ENCODE results near the gene PLOD3.

The PLOD3 gene

GRCh38 chr7:101179117-101179516 is 38.3 kb downstream of the PLOD3 start:
- no peak for DNase-seq (ENCODE audit: low spot score)

GRCh38 chr7:101177644-101178043 is 39.7 kb downstream of the PLOD3 start:
- no peak for DNase-seq (ENCODE audit: low spot score)

- no peak for DNase-seq (ENCODE audit: low spot score)
Measured at GRCh38 chr7:101175664-101176063, 41.7 kb downstream of the PLOD3 start.

GRCh38 chr7:101174322-101174854 is 43.0 kb downstream of the PLOD3 start:
- DNase-seq (ENCODE audit: low spot score), result no peak

DNA sequence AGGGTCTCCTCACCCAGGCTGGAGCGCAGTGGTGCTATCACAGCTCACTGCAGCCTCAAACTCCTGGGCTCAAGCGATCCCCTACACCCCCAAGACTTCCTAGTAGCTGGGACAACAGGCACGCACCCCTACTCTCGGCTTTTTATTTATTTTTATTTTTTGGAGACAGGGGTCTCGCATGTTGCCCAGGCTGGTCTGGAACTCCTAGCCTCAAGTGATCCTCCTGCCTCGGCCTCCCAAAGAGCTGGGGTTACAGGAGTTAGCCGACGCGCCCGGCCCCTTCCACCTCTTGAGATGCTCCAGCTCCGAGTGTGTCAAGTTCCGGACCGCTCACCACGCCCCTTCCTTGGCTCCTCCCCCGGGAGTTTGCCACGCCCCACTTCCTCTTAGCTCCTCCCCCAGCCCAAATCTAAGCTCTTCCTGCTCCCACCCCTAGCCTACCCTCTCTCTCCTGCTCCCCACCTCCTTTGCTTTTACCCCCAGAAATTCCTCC is 43.6 kb downstream of the PLOD3 start:
- DNase-seq (ENCODE audit: low spot score), result peak; percentile 82

GRCh38 chr7:101172854-101173751 is 44.3 kb downstream of the PLOD3 start:
- no peak for DNase-seq (ENCODE audit: low spot score)

DNA sequence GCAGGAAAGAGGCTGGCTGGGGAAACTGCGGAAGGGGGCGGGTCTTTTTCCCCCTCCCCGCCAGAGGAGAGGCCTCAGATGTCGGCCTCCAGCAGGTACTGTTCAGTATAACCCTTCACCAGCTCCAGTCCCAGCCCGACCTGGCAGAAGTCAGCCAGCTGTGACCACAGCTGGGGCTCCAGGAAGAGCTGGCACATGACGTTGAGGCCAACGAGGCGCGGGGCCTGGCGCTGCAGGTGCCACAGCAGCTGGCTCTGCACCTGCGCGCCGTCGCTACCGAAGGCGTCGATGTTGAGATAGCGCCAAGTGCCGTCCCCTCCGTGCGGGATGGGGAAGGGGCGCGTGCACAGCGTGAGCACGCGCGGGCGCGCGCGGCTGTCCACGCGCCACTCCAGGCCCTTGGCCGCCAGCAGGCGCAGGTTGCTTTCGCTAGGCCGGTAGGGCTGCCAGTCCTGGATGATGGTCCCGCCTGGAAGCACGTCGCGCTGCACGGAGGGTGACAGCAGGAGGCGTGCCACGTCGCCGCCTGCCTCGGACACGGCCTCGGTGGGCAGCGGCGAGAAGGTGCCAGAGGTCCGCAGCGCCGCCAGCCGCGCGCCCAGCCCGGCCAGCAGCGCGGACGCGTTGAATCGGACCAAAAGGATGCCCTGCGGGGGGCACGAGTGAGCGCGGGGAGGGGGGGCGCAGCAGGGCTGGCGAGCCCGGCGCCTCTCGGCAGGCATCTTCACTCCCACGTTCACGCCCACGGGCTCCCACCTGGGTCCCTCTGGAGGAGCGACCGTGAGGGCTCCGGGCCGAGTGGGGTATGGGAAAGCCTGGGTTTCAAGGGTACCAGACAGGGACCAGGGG is 45.2 kb downstream of the PLOD3 start:
- peak; percentile 85 for DNase-seq (ENCODE audit: low spot score)

DNA sequence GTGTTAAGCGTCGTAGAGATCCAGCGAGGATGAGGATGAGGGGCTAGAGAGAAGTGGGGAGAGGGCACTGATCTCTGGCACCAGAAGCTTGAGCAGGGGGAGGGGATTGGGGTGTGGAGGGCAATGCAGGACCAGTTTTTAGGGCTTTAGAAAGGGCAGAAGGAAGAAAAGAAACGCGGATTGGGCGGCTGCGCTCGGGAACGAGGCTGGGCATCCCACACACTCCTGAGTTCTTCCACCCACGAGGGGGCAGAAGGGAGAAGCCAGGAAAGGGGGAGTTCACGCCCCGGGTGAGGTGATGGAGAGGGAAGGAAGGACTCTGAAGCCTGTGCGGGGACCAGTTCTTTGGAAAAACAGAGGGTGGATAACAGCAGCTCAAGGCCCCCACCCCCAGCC is 45.9 kb downstream of the PLOD3 start:
- no peak for DNase-seq (ENCODE audit: low spot score)

GRCh38 chr7:101170617-101171441 is 46.6 kb downstream of the PLOD3 start:
- DNase-seq (ENCODE audit: low spot score), result no peak

DNA sequence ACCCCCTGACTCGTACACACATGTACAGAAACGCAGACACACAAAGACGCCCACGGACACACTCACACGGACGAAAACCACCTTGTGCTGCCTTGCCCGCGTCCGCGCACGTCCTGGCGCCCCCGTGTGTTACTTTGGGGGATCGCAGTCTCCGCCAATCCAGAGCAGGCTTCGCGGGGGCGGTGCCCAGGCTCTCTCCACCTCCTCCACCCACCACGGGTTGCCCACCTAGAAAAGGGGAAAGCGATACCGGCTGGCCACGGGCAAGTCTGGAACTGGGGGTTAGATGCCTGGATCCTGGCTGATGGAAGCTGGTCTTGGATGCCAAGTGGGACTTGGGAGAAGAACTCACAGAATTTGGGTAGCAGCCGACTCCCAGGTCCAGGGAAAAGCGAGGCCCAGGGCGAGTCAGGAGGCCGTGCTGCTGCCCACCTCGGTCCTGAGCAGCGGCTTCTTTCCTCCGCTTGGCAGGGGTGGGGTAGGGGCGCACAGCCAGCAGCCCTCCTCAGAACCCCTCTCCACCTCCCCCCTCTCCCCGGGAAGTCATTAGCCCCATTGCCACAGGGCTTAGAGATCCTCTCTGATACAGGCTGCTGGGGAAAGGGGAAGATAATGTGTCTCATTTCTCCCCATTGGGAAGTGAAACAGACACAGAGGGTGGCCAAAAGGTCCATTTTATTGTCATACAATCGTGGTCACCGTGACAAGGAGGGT is 47.4 kb downstream of the PLOD3 start:
- DNase-seq (ENCODE audit: low spot score), result peak; percentile 72

DNA sequence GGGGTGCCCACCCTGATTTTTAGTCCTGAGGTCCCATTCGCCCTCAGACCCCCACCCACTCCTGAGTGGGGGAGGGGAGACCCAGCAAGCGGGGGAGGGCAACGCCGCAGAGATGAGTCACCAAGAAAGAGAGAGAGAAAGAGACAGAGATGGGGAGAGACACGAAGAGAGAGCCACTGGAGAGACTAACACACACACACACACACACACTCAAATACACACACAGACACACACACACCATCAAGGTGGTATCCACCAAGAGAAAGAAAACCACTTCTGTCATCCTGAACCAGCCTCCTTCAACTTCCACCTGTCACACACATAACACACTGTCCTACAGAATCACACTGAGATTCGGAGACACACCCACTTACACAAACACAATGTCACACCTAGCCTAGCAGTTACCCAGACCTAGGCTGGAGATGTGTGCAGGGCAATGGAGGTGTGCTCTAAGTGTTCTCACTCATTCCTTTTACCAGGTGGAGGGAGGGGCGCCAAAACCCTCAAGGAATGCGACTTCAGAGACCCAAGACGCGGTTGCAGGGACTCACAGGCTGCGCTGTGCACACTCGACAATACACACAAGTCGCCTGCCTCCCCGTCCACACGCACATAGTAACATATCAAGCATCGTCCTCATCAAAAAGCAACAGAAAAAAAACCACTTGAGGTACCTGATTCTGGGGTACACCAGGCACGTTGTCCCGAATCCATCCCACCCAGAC is 48.1 kb downstream of the PLOD3 start:
- DNase-seq (ENCODE audit: low spot score), result no peak

DNA sequence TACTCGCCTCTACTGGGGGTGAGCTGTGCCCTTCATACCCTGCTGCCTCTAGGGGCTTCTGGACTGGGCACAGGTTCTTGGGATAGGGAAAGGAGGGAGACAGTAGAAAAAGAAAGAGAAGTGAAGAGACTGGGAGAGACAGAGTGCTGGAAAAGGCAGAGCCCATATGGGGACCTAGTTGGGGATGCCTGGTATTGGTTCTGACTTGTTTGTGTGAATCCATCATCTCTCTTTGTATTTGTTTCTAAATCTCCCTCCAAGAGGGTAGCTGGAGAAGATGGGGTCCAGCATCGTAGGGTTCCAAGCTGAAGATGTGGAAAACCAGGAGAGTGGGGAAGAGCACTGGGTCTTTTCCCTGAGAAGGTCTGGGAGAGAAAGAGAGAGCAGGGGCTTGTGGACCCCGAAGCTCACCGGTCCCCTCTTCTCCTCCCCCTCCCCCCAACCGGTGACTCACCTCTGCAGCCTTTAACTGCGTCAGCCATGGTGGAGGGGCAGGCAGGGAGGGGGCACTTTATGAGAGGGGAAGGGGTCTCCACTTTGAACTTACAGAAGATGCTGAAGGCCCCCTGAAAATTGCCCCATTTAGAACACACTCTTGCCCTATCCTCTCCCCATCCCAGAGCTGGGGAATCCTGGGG is 48.9 kb downstream of the PLOD3 start:
- no peak for DNase-seq (ENCODE audit: low spot score)

- DNase-seq (ENCODE audit: low spot score), result no peak
Measured at GRCh38 chr7:101167645-101168411, 49.6 kb downstream of the PLOD3 start.

DNA sequence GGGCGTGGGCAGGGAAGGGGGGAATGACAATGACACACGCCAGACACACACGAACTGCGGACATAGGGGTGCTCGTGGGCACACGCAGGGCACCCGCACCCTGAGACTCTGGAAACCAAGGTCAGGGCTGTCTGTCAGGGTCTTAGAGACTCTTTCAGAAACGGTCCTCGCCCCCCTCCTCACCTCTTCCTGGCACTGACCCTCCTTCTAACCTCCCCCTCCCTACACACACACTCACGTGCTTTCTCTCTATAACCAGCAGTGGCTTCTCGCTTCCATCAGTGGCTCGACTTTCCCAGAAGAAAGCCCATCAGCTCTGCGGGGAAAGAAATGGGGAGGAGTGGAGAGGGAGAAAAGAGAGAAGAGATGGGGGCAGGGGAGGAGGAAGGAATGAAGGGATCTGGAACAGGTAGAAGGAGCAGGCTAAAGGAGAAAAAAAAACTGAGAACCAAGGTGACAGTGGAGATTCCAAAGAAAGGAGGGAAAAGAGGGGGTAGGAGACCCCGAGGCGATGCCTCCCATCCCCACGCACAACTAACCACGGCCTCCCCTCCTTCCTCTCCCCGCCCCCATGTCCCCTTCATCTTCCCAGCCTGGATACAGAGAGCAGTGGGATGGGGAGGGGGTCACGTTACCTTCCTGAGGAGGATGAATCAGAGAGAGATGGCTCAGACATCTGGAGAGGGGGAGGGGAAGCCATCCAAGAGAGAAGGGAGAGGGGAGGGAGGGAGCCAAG is 50.3 kb downstream of the PLOD3 start:
- no peak for DNase-seq (ENCODE audit: low spot score)

GRCh38 chr7:101166648-101166908 is 50.8 kb downstream of the PLOD3 start:
- no peak for DNase-seq (ENCODE audit: low spot score)

- no peak for DNase-seq (ENCODE audit: low spot score)
Measured at GRCh38 chr7:101165958-101166647, 51.3 kb downstream of the PLOD3 start.

DNA sequence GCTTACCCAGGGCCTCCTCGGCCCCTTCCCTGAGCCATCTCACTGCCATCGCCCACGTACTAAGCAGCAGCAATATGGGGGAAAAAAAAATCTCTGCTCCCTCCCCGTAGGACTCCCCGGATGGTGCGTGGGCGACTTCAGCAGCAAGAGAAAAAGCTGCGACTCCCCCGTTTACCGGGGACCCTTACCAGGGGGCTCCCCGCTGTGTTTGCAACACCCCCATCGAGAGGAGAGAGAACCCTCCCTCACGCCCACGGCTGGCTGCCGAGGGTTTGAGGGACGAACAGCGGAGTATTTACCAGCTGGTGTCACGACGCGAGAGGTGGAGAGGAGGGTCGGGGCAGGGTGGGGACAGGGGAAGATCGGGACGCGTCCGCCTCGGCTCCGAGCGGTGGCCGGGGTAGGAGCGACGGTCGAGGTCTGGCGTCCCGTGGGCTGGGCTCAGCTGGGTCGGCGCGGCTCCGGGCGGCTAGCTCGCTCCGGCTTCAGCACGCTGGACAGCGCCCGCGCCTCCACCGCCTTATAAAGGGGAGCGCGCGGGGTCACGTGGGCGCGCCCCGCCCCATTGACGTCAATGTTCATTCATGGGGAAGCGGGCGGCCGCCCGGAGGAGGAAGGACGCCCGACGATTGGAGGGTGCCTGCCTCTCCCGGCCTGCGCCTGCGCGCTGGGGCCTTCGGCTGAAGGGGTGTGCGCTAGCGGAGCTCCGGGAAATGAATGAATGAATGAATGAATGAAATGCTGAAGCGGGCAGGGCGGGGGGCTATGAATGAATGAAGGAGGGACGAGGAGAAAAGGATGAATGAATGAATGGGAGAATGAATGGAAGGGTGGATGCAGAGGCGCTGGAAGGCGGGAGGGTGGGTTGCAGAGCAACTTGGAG is 52.1 kb downstream of the PLOD3 start, which contains the start of gene VGF:
Gene VGF (minus strand): TSS at position 495 of the 883 bp plus-strand sequence. CDS start 726 bp downstream, outside the sequence.
- DNase-seq (ENCODE audit: low spot score), result peak; percentile 96

Data from germinal center (tissue), 1 donor.